T-helper 2 cell treated with Interferon-gamma antibody and Interleukin-4, amounts not matched to agents 5 μg/mL and 100 μg/mL, for 36 hours (primary cell): ENCODE data around the gene FCN2.

Experiments used
- DNase-seq: peaks from one replicate; pipeline ENCODE4 v3.0.0; 2021; ENCODE audit warnings: low spot score
- H3K27ac Mint-ChIP-seq: one replicate; pipeline ENCODE4 v1.8.0; 2021; ENCODE audit warnings: mild to moderate bottlenecking, mixed read lengths
- H3K27me3 Mint-ChIP-seq: one replicate; pipeline ENCODE4 v1.8.0; 2021; ENCODE audit warnings: low read depth, mixed read lengths
- H3K36me3 Mint-ChIP-seq: one replicate; pipeline ENCODE4 v1.8.0; 2021; ENCODE audit warnings: low read depth, mixed read lengths
- H3K4me1 Mint-ChIP-seq: one replicate; pipeline ENCODE4 v1.8.0; 2021; ENCODE audit warnings: low read depth, mixed read lengths
- H3K4me3 Mint-ChIP-seq: one replicate; pipeline ENCODE4 v1.8.0; 2022; ENCODE audit warnings: mild to moderate bottlenecking, moderate library complexity, mixed read lengths
- H3K9me3 Mint-ChIP-seq: one replicate; pipeline ENCODE4 v1.8.0; 2021; ENCODE audit warnings: mixed read lengths

Gene FCN2

GRCh38 chr9:134925011-134925511 is 44.5 kb downstream of the FCN2 start:
- Mint-ChIP-seq H3K9me3 (no peaks in the 10 kb centered on the region), H3K4me3 (no peak overlapping the region), H3K36me3 (no peaks in the 10 kb centered on the region), H3K4me1 (no peaks in the 10 kb centered on the region), H3K27me3 (peaks cover 6% of the 10 kb centered on the region), H3K27ac (no peak overlapping the region)
- no peak for DNase-seq

GRCh38 chr9:134928436-134929192 is 48.0 kb downstream of the FCN2 start:
- H3K4me3 Mint-ChIP-seq = no peak overlapping the region
- no peaks in the 10 kb centered on the region for H3K4me1 Mint-ChIP-seq
- H3K27ac Mint-ChIP-seq = no peak overlapping the region
- no peak for DNase-seq
- no peaks in the 10 kb centered on the region for H3K9me3 Mint-ChIP-seq
- H3K27me3 Mint-ChIP-seq = peaks cover 6% of the 10 kb centered on the region
- H3K36me3 Mint-ChIP-seq = no peaks in the 10 kb centered on the region

- H3K27me3 Mint-ChIP-seq = peaks cover 6% of the 10 kb centered on the region
- no peaks in the 10 kb centered on the region for H3K9me3 Mint-ChIP-seq
- no peak overlapping the region for H3K4me3 Mint-ChIP-seq
- H3K4me1 Mint-ChIP-seq = no peaks in the 10 kb centered on the region
- no peak for DNase-seq
- H3K36me3 Mint-ChIP-seq = no peaks in the 10 kb centered on the region
- no peak overlapping the region for H3K27ac Mint-ChIP-seq
Measured at GRCh38 chr9:134929193-134930158, 48.9 kb downstream of the FCN2 start.

DNA sequence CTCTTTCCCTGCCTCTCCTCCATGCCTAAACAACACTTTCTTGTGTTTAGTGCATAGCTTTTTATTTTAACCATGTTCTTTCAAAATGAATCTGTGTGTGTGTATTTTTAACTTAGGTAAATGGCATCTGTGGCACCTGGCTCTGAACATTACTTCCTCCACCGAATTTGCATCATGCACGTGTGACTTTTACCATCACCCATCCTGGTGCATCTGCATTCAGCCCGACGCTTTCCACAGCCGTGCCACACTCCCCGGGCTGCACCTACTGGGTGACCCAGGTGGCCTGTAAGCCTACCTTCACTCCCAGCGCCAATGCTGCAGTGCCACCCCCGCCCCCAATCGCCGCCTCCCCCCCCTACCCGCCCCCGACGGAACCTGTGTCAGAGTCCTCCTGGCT is 49.8 kb downstream of the FCN2 start:
- Mint-ChIP-seq H3K36me3 (no peaks in the 10 kb centered on the region), H3K27me3 (peaks cover 6% of the 10 kb centered on the region), H3K9me3 (no peaks in the 10 kb centered on the region), H3K4me3 (no peak overlapping the region), H3K27ac (no peak overlapping the region), H3K4me1 (no peaks in the 10 kb centered on the region)
- no peak for DNase-seq

- no peaks in the 10 kb centered on the region for H3K9me3 Mint-ChIP-seq
- no peaks in the 10 kb centered on the region for H3K4me1 Mint-ChIP-seq
- no peak overlapping the region for H3K27ac Mint-ChIP-seq
- peaks cover 6% of the 10 kb centered on the region for H3K27me3 Mint-ChIP-seq
- H3K4me3 Mint-ChIP-seq = no peak overlapping the region
- DNase-seq = no peak
- no peaks in the 10 kb centered on the region for H3K36me3 Mint-ChIP-seq
Measured at GRCh38 chr9:134932171-134932570, 51.6 kb downstream of the FCN2 start.

DNA sequence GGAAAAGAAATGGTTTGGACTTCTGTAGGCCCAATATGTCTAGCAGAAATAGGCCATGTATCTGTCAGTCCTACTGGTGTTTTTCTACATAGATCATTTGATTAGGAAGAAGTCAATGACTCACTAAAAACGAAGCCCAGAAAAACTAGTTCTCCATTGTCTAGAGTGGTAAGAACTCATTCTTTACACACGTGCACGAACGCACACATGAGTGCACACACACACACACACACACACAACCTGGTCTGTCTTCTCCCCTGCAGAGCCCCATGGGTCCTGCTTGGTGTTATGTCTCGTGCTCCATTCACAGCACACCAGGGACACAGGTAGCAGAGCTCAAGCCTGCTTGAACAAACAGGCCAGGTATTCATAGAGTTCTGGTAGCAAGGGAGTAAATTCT is 52.0 kb downstream of the FCN2 start:
- H3K27me3 Mint-ChIP-seq = peaks cover 6% of the 10 kb centered on the region
- no peaks in the 10 kb centered on the region for H3K9me3 Mint-ChIP-seq
- H3K27ac Mint-ChIP-seq = no peak overlapping the region
- H3K4me1 Mint-ChIP-seq = no peaks in the 10 kb centered on the region
- H3K36me3 Mint-ChIP-seq = no peaks in the 10 kb centered on the region
- H3K4me3 Mint-ChIP-seq = no peak overlapping the region
- no peak for DNase-seq

DNA sequence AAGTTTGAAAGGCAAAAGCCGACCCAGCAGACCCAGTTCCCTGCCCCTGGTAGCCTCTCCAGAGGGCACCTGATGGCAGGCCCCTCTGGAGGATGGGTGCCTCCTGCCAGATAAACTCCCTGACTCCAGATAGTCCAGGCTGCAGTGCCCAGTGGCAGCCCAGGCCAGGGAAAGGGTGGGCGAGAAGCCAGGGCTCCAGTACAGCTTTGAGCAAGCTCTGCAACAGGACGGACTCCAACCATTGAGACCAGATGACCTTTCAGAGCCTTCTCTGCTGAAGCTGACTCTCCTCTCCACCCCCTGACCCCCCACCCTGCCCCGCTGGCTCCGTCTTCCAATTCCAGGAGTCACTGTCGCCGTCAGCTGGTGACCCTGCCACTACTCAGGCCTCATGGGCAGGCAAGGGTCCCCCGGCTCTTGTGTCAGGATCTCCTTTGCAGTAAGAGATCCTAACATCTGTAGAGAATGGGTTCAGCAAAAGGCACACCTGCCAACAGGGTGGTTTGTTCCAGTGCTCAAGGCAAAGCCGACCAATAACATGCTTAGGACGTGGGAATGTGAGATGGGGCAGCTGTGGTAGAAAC is 52.6 kb downstream of the FCN2 start:
- Mint-ChIP-seq H3K4me1 (no peaks in the 10 kb centered on the region), H3K36me3 (no peaks in the 10 kb centered on the region), H3K27ac (no peak overlapping the region), H3K27me3 (peaks cover 6% of the 10 kb centered on the region), H3K4me3 (no peak overlapping the region), H3K9me3 (no peaks in the 10 kb centered on the region)
- no peak for DNase-seq

DNA sequence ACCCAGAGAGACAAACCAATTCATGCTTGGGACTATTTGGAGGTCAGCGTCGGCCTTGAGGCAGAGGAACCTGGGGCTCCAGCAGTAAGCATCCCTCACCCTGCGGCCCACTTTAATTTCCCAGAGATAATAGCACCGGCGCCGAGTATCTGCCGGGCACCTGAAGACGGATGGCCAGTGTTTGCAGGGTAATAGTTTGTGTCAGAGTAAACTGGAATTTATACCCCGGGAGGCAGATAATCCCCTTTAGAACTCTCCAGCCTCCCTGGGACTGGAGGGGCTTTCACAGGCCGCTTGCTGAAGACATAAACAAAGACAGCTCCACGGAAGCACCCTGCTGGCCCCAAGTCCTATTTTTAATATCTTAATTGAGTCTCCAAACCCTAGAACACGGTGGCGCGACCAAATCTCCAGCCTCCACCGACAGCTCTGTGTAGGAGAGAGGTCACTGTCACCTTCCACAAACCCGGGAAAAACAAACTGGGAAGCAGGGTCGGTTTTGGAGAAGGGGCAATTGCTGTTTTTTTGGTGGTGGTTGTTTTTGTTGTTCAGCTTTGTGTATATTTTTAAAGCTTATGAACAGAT is 54.5 kb downstream of the FCN2 start:
- DNase-seq = no peak
- Mint-ChIP-seq H3K4me1 (no peaks in the 10 kb centered on the region), H3K9me3 (no peaks in the 10 kb centered on the region), H3K36me3 (no peaks in the 10 kb centered on the region), H3K27ac (no peak overlapping the region), H3K4me3 (no peak overlapping the region), H3K27me3 (no peaks in the 10 kb centered on the region)

DNA sequence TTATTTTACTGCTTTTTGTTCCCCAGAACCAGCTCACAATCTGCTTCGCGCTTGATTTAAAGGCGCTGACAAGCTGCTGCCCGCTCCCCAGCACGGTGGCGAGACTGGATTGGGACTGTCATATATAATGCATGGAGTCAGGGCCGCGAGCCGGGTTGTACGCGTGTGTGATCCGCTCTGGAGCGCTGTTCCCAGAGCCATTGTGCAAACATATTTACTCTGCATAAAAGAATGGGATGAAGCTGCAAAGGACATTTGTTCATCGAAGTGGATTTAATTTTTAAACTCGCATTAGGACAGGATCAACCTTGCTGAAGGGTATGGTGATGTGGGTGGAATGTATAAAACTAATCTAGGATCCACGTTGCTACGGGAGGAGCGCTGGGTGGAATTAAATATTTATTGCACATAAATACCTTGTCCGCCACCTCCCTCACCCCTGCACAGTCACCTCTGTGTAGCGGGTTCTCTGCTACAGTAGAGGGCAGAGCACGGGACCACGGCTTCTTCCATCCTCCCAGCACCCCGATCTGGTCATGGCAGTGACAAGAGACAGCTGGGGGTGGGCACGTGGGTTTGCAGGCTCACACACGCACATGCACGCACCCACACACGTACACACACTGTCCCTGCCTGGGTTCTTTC is 55.2 kb downstream of the FCN2 start:
- Mint-ChIP-seq H3K36me3 (no peaks in the 10 kb centered on the region), H3K9me3 (no peaks in the 10 kb centered on the region), H3K27me3 (no peaks in the 10 kb centered on the region), H3K4me1 (no peaks in the 10 kb centered on the region), H3K4me3 (no peak overlapping the region), H3K27ac (no peak overlapping the region)
- no peak for DNase-seq

DNA sequence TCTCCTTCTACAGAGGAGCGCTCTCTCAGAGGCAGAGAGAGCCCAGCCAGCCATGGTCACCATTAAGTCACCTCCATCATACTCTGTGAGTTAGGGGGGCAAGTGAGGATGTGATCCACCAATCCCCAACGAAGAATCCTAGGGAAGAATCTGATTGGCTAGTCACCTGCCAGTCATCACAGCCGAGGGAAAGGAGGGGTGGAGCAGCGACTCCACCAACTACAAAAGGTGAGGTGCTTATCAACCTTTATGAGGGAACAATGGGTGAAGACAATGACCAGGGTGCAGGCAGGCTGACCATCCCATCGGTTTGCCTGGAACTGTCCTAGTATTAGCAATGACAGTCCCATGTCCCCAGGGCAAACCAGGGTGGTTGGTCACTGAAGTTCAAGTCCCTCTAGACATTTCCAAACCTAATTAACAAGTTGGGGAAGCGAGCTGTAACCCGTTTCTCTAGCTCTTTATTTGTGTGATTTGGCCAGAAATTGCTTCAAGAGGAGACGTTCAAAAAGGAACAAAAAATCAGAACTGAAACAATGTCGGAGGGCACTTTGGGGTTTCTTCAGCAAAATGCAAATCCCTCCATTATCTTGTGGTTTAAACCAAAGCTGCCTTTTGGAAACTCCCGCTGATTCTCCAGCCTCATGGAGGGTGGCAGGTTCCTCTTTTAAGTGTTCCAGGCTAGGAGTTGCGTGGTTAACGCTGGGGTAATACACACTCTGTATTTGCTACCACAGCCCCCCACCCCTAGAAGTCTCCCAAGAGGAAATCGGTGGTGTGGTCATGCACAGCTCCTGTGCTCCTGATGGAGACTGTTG is 55.9 kb downstream of the FCN2 start:
- H3K4me1 Mint-ChIP-seq = no peaks in the 10 kb centered on the region
- H3K4me3 Mint-ChIP-seq = no peak overlapping the region
- H3K27me3 Mint-ChIP-seq = no peaks in the 10 kb centered on the region
- H3K36me3 Mint-ChIP-seq = no peaks in the 10 kb centered on the region
- no peak for DNase-seq
- H3K27ac Mint-ChIP-seq = no peak overlapping the region
- no peaks in the 10 kb centered on the region for H3K9me3 Mint-ChIP-seq
